Measurements from ENCODE around the gene PDE6D.

Gene PDE6D

GRCh38 chr2:231780909-231781797 lies at the start of gene PDE6D:
PDE6D (minus strand) TSS chr2:231781282; CDS start chr2:231781114, 168 bp downstream.
- peak; percentile 70 for DNase-seq

- no peak for DNase-seq
Observed at GRCh38 chr2:231821908-231822307, 40.8 kb upstream of the PDE6D start.

- no peak for DNase-seq
Observed at GRCh38 chr2:231820786-231821303, 39.8 kb upstream of the PDE6D start.

DNA sequence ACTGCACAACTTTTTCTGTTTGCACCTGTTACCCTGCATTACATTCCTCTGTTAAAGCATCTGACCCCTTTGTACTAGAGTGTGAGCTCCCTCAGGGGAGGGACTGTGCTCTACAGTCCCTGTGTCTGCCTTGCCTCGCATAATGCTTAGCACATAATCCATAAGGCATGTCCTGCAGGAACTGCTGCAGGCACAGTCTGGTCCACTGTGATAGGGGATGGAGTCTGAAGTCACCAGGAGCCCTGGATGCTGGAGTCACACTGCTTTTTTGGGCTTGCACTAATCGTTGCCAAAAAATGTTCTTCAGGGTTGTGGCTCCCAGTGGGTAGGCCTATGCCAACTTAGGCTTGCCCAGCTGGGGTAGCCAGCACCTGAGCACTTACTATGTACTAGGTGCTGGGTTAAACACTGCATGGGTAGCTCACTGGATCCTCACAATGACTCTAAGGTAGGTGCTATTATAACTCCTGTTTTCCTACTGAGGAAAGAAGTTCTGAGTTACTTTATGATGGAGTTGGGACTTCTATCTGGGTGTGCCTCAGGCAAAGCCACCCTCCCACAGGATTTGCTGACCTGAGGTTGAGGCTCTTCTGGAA lies 38.5 kb upstream of the PDE6D start:
- DNase-seq, result no peak

- no peak for DNase-seq
Observed at GRCh38 chr2:231816327-231817026, 35.4 kb upstream of the PDE6D start.

DNA sequence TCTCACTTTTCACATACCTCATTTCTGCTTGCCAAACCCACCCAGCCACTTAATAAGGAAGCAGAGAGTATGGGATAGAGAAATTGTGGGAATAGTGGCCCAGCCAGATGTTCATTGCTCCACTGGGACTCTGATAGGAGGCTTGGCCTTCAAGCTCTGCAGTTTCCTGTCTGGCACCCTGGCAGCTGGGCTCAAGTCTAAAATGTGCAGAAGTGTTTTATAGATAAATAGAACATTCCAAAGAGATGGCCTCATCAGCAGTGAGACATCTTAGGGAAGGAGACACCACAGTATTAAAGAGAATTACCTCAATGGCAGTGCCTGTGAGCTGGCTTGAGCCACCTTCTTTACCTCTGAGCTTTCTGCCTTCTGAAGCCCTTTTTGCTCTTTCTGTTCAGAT lies 29.8 kb upstream of the PDE6D start:
- no peak for DNase-seq

GRCh38 chr2:231807020-231807419 lies 25.9 kb upstream of the PDE6D start:
- no peak for DNase-seq

- no peak for DNase-seq
Observed at GRCh38 chr2:231803501-231804138, 22.5 kb upstream of the PDE6D start.

DNA sequence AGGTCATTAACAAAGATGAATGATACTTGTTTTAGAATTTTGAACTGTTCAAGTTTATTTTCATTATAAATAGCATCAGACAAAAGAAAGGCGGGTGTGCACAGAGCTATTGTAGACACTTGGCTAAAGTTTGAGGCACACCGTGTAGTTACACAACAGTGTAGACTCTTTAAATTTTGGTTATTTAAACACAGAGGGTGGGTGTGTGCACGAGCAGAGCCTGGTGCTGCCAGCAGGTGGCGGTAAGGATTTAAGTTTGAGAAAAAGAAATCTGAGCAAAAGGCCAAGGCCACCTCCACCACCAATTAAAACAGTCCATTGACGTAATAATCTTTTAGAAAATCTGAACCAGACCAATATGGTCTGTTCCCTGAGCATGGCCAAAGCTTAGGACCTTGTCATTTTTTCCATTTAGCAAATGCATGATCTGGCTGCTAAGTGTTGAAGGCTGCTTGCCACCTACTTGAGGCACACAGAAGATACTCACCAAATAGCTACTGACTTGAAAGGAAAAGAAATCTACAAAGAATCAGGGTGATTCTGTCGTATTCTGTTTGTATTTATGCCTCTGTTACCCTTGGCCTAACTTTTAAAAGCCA lies 19.5 kb upstream of the PDE6D start:
- no peak for DNase-seq

DNA sequence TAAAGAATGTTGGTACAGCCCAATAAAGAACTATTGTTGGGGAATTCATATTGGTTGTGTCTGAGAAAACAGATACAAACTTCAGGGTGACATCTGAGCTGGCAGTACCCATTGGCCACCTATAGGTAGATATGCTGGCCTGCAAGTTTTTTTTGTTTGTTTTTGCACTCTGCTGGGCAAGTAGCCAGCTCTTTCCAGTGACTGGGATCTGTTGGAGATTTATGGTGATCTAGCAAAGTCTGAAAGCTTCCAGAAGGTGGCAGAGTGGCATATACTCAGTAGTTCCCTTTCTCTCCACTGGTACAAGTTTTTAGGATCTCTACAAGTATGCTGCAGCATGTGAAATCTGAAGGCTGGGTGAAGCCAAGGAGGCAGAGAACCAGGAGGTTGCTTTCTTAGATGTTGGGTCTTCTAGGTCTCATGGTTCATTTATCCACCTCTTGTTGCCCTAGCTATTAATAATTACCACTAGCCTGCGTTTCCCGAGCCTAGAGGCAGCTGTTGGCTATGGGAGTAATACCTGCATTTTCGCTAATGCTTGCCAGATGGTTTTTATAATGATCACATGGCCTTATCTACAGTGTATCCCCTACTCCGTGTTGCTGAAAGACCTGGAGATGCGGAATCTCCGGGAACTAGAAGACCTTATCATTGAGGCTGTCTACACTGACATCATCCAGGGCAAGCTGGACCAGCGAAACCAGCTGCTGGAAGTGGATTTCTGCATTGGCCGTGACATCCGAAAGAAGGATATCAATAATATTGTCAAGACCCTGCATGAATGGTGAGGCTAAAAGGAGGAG lies 14.6 kb upstream of the PDE6D start:
- DNase-seq, result no peak

GRCh38 chr2:231794383-231794782 lies 13.3 kb upstream of the PDE6D start:
- DNase-seq, result no peak

- DNase-seq, result no peak
Observed at GRCh38 chr2:231791107-231791506, 10.0 kb upstream of the PDE6D start.

DNA sequence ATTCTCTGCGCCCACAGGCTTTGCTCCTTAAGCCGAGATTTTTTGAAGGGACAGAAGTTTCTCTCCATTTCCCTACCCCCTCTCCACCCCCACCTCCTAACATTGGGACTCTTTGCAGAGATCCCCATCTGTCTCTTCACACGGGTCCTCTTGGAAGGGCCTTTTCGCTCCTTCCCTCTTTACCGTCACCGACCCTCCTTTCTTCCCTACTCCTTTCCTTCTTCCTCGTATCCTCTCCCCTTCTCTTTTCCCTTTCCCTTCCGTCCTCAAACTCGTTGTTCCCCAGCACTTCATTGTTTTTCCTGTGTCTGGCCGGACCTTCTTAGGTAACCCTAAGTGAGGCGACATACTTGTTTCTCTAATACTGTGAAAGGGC lies 5.8 kb upstream of the PDE6D start:
- DNase-seq, result no peak

DNA sequence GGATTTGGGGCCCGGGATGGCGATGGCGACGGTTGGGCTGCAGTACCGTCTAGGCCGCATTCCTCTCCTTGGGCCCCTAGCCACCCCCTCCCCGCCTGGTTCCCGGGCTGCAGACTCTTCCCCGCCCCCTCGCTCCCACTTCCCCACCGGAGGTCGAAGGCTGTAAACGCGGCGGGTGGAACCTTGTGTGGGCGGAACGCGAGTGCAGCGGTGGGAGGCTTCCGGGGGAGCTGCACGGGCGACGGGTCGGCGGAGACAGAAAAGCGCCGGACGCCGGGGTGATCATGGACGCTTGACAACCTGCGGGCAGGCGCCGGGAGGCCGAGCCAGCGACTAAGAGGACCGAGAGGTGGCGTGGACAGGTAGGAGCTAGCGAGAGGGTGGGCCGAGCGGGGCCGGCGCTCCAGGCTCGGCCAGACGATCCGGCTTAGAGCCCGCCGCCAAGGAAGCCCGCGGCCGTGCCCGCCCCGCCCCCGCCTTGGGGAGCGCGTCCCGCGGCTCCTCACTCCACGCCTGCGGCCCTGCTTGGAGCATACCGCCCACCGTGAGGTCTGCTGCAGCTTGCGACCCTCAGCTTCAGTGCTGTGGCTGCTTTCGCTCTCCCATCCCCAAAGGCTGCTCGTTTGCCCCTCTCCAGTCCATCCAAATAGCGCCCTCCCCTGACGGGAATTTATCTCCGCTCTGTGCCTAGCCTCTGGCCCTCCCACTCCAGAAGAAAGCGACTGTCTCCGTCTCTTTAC lies 5.3 kb upstream of the PDE6D start, which contains the start of gene COPS7B:
TSS of gene COPS7B (plus strand) at position 269 of the 740 bp plus-strand sequence. CDS start 2,126 bp downstream, outside the sequence.
- peak; percentile 65 for DNase-seq

DNA sequence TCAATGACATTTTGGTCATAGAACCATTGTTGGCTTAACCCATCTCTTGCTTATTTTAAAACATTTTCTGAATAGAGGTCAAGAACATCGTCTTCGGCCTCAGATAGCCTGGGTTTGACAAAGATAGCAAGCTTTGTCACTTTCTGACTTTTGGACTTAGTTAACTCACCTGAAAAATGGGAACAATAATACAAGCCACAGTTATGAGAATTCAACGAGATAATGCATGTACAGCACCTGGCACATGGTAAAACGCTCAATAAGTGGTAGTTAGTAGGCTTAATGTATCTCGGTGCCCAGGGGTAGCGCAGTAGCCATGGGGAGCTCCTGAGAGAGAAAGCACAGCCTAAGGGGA lies 4.7 kb upstream of the PDE6D start:
- no peak for DNase-seq

- no peak for DNase-seq
Observed at GRCh38 chr2:231785413-231785812, 4.3 kb upstream of the PDE6D start.

DNA sequence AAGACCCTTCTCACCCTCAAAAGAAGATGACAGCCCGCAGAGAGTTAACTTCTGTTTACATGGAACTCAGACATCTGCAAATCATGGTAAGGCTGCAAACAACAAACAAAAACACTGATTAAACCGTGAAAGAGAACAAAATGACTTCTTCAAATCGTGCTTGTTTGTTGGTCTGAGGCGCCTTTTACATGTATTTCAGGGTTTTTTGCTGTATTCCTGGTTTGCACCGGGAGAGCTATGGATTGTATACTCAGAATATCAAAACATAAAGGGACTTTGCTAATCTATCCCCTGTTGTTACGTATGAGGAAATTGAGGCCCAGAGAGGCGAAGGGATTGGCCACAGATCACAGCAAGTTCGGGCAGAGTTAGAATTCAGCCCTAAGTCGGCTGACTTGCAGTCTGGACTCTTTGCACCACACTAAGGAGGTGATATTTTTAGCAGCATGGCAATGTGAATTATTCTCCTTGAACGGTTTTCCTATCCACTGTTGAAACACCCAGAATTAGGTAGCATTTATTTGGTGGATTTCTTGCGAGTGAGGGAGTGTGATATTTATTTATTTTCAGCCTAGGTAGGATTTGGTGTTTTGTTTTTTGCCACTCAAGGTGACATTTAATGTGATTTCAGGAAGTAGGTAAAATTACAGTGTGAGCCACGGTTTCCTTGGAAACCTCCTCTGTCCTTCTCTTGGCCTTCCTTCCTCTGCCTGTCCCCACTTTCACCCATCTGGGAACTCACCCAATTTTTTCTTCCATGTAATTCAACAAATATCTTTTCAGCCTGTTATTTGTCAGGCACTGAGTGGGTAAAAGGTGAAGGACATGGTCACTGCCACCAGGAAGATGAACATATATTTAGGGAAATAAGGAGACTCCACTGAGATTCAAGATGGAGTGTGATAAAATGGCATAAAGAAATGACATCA lies 980 bp upstream of the PDE6D start:
- DNase-seq, result no peak

GRCh38 chr2:231780123-231780908 lies 766 bp downstream of the PDE6D start:
- no peak for DNase-seq
